ENCODE measurements around the gene SCAF1.
"Not testable (repeated sequence)": the region's sequence is repeated elsewhere in the genome, so short reads cannot be mapped to it uniquely, and the experiment has no call there.

Gene SCAF1

DNA sequence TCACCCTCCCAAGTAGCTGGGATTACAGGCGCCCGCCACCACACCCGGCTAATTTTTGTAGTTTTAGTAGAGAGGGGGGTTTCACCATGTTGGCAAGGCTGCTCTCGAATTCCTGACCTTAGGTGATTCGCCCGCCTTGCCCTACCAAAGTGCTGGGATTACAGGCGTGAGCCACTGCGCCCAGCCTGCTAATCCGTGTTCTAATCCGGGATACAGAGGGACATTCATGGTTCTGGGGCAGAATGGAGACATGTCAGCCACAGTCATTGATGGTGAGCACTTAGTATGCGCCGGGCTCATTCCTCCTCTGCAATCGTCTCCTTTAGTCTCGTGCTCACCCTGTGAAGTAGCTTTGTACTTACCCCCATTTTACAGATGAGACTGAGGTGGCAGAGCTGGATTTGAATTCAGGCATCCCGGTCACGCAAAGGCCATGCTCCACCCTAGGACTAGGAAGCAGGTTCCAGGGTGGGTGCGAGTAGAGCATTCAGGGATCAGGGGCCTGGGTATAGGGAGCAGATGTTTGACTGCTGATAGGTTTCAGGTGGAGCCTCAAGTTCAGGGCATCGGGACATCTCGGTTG is 10.3 kb upstream of the SCAF1 start:
- no peak for DNase-seq (ENCODE audit: low spot score in 2 of 2)
- H3K4me3 Mint-ChIP-seq, result no peak overlapping the region
- no peak for ATAC-seq (ENCODE audit: low read depth)
- peaks cover 8% of the 10 kb centered on the region for H3K36me3 Mint-ChIP-seq
- H3K4me1 Mint-ChIP-seq, result peaks cover 6% of the 10 kb centered on the region
- no peak overlapping the region for H3K27ac Mint-ChIP-seq
- H3K27me3 Mint-ChIP-seq, result no peaks in the 10 kb centered on the region
- H3K9me3 Mint-ChIP-seq, result no peaks in the 10 kb centered on the region

DNA sequence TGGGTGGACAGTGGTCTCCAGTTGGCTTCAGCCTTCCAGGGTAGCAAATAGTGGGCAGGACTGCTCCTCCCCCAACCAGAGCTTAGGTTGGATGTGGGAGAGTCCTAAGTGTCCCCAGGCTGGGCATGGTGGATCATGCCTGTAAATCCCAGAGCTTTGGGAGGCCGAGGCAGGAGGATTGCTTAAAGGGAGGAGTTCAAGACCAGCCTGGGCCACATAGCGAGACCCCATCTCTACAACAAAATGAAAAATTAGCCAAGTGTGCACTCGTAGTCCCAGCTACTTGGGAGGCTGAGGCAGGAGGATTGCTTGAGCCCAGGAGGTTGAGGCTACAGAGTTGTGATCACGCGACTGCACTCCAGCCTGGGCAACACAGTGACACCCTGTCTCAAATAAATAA is 9.4 kb upstream of the SCAF1 start:
- peaks cover 8% of the 10 kb centered on the region for H3K4me1 Mint-ChIP-seq
- no peak for ATAC-seq (ENCODE audit: low read depth)

DNA sequence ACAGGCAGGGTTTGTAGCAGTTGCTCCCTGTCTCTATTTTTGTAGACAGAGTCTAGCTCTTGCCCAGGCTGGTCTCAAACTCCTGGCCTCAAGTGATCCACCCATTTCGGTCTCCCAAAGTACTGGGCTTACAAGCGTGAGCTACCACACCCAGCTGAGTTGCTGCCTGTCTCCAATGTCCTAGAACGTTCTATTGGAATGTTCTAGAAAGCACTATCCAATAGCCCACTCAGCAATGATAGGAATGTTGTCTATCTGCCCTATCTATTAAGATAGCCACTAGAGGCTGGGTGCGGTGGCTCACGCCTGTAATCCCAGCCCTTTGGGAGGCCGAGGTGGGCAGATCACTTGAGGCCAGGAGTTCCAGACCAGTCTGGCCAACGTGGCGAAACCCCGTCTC is 8.7 kb upstream of the SCAF1 start:
- H3K36me3 Mint-ChIP-seq; H3K27ac Mint-ChIP-seq; H3K4me3 Mint-ChIP-seq; ATAC-seq (ENCODE audit: low read depth); H3K27me3 Mint-ChIP-seq; H3K9me3 Mint-ChIP-seq; DNase-seq (ENCODE audit: low spot score in 2 of 2): not testable (repeated sequence)
- peaks cover 13% of the 10 kb centered on the region for H3K4me1 Mint-ChIP-seq

More for the DNA sequence above, 9.4 kb upstream of the SCAF1 start:
- Mint-ChIP-seq H3K27me3 (no peaks in the 10 kb centered on the region), H3K4me3 (no peak overlapping the region), H3K9me3 (no peaks in the 10 kb centered on the region), H3K27ac (no peak overlapping the region), H3K36me3 (peaks cover 3% of the 10 kb centered on the region)
- no peak for DNase-seq (ENCODE audit: low spot score in 2 of 2)

DNA sequence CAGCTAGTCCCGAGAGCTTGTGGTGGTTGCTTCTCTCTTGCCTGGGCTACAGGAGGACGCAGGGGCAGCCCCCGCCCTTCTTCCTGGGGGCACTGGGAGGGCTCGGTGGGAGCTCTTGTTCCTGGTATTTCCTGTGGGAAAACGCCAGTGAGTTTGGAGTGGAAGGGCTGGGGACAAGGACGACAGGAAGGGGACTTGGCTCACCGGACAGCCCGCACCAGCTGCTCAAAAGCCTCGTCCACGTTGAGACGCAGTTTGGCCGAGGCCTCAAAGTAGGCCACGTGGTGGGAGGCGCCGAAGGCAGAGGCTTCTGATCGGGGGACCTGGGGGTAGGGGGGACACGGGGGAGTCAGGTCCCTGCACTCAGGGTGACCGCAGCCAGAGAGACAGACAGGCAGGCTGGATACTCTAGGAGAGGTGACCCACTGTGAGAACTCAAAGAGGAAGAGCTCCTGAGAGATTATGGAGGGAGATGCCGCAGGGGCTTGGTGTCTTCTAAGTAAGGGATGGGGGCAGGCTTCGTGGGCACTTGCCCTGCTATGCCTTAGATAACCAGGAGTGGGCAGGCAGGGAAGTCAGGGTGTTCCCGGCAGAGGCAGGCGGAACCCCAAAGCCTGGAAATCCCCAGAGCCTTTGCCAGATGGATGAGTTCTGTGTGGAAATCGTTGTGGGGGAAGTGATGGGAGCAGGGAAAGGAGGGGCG is 6.3 kb upstream of the SCAF1 start:
- Mint-ChIP-seq H3K4me3 (no peak overlapping the region), H3K27ac (peak overlapping the region; percentile 31), H3K27me3 (no peaks in the 10 kb centered on the region), H3K4me1 (peaks cover 20% of the 10 kb centered on the region), H3K36me3 (no peaks in the 10 kb centered on the region), H3K9me3 (no peaks in the 10 kb centered on the region)
- ATAC-seq (ENCODE audit: low read depth), result no peak
- DNase-seq (ENCODE audit: low spot score in 2 of 2), result no peak

DNA sequence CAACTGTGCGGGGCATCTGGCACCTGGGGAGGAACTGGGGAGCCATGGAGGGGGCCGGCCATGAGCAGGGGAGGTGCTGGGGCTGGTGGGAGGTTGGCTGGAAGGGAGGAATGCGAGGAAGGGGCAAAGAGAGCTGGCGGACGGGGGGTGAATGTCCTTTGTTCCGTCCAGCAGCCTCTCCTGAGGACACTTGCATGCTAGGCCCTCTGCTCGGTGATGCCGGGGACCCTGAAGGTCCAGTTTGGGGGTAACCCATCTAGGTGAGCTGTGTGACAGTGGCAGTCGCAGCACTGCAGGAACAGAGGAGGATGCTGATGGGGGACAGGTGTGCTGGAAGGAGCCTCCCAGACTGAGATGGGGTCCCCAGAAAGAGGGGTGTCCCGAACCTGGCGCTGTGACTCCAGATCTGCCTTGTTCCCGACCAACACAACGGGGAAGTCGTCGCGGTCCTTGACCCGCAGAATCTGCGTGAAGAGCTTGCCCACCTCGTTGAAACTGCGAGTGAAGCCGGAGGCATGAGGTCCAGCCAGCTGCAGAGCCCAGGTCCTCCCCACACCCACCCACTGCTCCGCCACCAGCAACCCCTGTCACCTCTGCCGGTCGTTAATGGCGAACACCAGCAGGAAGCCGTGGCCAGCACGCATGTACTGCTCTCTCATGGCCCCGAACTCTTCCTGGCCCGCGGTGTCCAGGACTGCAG is 5.6 kb upstream of the SCAF1 start:
- no peak for ATAC-seq (ENCODE audit: low read depth)
- Mint-ChIP-seq H3K9me3 (no peaks in the 10 kb centered on the region), H3K4me1 (peaks cover 24% of the 10 kb centered on the region), H3K4me3 (no peak overlapping the region), H3K27me3 (no peaks in the 10 kb centered on the region), H3K27ac (no peak overlapping the region), H3K36me3 (no peaks in the 10 kb centered on the region)
- no peak for DNase-seq (ENCODE audit: low spot score in 2 of 2)

DNA sequence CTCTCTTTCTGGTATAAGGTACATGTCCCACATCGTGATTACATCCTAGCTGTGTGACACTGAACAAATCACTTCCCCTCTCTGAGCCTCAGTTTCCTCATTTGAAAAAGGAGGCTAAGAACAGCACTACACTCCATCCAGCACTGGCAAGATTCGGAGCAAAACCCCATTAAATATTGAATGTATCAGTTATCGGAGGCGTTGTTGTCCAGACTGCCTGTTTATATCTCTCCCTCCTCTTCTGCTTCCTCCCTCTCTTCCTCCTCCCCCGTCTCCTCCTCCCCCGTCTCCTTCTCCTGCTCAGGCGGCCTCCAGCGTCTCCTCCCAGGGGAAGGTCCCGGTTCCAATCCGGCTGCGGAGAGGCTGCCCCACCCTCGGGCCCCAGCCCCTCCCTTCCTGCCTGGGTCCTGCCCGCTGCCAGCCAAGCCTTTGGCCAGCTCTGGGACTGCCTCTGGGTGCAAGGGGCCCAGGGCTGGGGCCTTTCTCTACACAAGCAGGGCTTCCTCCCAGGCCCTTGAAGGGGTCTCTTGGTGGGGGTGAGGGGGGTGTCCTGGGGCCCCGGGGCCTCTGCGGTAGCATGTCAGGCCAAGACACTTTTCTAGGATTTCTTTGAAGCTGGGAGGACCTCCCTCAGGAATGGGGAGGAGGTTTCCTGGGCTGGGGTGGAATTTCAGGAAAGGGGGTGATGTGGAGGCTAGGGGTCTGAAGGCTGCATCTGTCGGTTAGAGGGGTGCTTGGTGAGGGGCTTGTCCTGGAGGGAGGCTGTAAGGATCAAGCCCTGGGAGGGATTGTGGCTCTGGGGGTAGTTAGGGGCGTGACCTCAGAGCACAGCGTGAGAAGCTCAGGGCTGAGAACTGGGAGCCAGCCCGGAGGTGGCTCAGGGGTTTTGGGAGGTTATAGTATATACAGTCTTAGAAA is 3.9 kb upstream of the SCAF1 start:
- DNase-seq (ENCODE audit: low spot score in 2 of 2) (peak in 1 of 2 donors; percentile 18), ATAC-seq (ENCODE audit: low read depth) (no peak)
- no peaks in the 10 kb centered on the region for H3K9me3 Mint-ChIP-seq
- H3K27ac Mint-ChIP-seq, result peak overlapping the region; percentile 25
- H3K36me3 Mint-ChIP-seq, result no peaks in the 10 kb centered on the region
- H3K27me3 Mint-ChIP-seq, result no peaks in the 10 kb centered on the region
- H3K4me3 Mint-ChIP-seq, result peak overlapping the region; percentile 46
- H3K4me1 Mint-ChIP-seq, result peaks cover 30% of the 10 kb centered on the region

DNA sequence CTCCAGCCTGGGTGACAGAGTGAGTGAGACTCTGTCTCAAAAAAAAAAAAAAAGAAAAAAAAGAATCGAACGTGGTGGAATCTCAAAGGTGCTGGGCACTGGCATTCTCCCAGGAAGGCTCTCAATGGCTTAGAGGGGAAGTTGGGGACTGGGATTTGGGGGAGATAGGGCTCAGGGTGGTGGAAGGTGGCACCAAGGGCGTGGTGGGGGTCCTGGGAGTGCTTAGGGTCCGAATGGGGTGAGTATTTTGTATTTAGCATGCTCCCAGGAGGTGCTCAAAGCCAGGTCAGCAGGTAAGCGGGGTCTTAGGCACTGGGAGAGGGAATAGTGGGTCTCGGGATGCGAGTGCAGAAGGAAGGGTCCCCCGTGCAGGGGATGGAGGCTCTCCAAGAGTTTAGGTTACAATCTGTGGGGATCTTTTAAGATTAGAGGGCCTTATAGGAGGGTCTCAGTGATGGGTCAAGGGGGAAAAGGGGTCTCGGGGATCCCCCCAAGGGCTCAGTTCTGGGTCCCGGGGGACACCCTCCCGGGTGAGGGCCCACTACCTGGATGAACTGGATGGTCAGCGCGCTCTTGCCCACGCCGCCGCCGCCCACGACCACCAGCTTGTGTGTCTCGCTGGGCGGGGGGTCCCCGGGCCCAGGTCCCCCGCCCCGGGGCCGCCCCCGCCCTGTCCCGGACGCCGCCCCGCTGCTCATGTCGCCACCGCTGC is 2.5 kb upstream of the SCAF1 start:
- H3K4me3 Mint-ChIP-seq, result peak overlapping the region; percentile 92
- peaks cover 4% of the 10 kb centered on the region for H3K36me3 Mint-ChIP-seq
- peak in 1 of 2 donors; percentile 21 for DNase-seq (ENCODE audit: low spot score in 2 of 2)

DNA sequence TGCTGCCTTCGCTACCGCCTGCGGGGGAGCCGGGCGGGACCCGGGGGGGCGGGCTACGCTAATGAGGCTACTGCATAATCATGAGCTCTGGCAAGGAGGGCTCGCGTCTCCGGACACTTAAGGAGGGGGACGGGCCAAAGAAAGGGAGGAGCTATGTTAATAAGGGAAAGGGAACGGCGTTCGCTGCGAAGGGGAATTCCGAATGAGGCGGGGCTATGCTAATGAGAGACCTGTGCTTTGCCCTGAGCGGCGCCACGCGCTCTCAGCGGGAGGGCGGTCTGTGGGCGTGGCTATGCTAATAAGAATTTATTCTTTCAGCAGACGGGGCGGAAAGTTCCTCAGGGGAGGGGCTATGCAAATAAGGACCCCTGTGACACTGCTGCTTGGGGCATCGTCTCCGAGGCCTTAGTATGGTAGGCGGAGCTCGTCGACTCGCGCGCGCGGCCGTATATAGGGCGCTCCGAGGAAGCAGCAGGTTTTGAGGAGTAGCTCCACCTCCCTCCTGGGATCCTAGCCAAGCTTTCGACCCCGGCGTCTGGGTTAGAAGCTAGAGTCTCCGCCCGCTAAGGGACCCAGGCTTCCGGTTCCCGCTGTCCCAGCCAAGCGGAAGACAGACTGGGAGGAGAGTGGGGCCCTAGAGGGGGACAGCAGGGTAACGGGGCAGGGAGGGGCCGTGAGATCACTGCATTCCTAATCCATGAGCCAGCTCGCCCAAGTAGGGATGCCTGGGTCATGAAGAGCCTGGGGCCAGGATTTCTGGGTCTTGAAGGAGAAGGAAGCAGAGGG is 1.7 kb upstream of the SCAF1 start, which contains the start of gene RRAS:
Gene RRAS (minus strand): TSS at position 31 of the 786 bp plus-strand sequence. CDS start 45 bp downstream, outside the sequence.
- ATAC-seq (ENCODE audit: low read depth) (peak; percentile 65), DNase-seq (ENCODE audit: low spot score in 2 of 2) (peak; percentile 97 to 100)
- Mint-ChIP-seq H3K9me3 (no peaks in the 10 kb centered on the region), H3K27ac (peak within 1 kb of the TSS; percentile 98), H3K36me3 (peaks cover 5% of the 10 kb centered on the region), H3K27me3 (no peaks in the 10 kb centered on the region), H3K4me1 (peaks cover 42% of the 10 kb centered on the region), H3K4me3 (peak within 1 kb of the TSS; percentile 92)

More for the DNA sequence above, 2.5 kb upstream of the SCAF1 start:
- H3K27ac Mint-ChIP-seq, result peak overlapping the region; percentile 98
- no peak for ATAC-seq (ENCODE audit: low read depth)
- H3K4me1 Mint-ChIP-seq, result peaks cover 39% of the 10 kb centered on the region
- H3K9me3 Mint-ChIP-seq, result no peaks in the 10 kb centered on the region
- no peaks in the 10 kb centered on the region for H3K27me3 Mint-ChIP-seq

DNA sequence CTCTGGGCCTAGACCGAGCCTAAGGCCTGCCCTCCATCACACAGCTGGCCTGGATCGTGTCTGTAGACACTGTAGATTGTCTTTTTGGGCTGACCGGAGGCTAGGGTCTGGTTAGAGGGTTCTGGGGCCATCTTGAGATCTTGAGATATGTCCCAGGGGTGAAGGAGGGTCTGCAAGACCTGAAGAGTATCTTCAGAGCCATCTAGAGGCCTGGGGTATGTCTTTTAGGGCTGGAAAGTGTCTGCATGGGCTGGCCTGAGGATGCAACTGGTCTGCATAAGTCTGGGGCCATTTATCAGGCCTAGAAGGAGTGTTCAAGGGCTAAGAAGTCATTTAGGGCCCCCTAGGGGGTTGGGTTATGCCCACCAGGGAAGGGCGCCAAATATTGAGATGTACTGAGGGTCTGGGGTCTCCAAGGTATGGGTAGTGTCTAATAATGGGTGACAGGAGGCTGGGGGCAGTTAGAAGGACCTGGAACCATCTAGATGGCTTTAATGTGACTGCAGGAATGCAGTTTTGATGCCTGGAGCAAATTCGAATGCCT is 555 bp downstream of the SCAF1 start:
- Mint-ChIP-seq H3K9me3 (no peaks in the 10 kb centered on the region), H3K27me3 (no peaks in the 10 kb centered on the region), H3K4me1 (peaks cover 43% of the 10 kb centered on the region), H3K36me3 (peaks cover 11% of the 10 kb centered on the region), H3K27ac (peak overlapping the region; percentile 98), H3K4me3 (peak overlapping the region; percentile 92)
- no peak for ATAC-seq (ENCODE audit: low read depth)
- DNase-seq (ENCODE audit: low spot score in 2 of 2), result peak in 1 of 2 donors; percentile 25

DNA sequence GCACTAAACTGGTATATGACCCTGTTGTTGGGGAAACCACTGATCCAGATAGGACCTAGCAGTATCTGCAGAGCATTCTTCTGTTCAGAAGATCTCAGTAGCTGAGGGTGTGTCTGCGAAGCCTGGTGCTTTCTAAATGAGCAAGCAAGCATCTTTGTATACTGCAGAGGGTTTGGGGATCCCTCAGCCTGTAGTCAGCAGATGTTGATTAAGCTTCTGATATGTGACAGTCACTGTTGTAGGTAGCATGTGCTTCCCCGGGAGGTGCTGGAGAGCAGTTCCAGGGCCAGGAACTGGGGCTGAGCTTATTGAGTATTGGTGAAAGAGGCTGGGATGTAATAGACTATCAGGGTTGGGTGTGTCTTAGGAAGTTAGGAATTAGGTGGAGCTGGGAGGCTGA is 1.5 kb downstream of the SCAF1 start:
- DNase-seq (ENCODE audit: low spot score in 2 of 2) (no peak), ATAC-seq (ENCODE audit: low read depth) (no peak)
- H3K4me3 Mint-ChIP-seq, result no peak overlapping the region
- H3K9me3 Mint-ChIP-seq, result no peaks in the 10 kb centered on the region
- no peak overlapping the region for H3K27ac Mint-ChIP-seq
- peaks cover 11% of the 10 kb centered on the region for H3K36me3 Mint-ChIP-seq
- H3K27me3 Mint-ChIP-seq, result no peaks in the 10 kb centered on the region
- H3K4me1 Mint-ChIP-seq, result peaks cover 37% of the 10 kb centered on the region

DNA sequence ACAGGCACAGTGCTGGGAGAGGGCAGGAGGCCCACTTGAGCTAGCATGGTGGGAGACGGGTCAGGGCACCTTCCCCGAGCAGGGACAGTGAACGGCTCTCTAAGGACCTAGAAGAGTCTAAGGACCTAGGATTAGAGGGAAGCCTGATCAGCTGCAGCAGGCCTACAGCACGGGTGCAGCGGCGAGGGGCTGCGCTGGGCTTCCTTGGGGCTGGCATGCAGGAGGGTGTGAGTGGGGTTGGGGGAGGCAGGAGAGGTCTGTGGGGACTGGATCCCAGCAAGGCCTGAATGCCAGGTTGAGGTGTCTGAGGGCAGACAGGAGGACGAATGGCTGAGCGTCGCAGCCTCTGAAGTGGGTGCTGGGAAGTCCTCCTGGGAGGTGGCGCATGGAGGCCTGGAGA is 3.6 kb downstream of the SCAF1 start:
- Mint-ChIP-seq H3K4me1 (peaks cover 30% of the 10 kb centered on the region), H3K4me3 (no peak overlapping the region), H3K36me3 (peaks cover 11% of the 10 kb centered on the region), H3K27me3 (no peaks in the 10 kb centered on the region), H3K27ac (no peak overlapping the region), H3K9me3 (no peaks in the 10 kb centered on the region)
- DNase-seq (ENCODE audit: low spot score in 2 of 2), result no peak
- no peak for ATAC-seq (ENCODE audit: low read depth)

DNA sequence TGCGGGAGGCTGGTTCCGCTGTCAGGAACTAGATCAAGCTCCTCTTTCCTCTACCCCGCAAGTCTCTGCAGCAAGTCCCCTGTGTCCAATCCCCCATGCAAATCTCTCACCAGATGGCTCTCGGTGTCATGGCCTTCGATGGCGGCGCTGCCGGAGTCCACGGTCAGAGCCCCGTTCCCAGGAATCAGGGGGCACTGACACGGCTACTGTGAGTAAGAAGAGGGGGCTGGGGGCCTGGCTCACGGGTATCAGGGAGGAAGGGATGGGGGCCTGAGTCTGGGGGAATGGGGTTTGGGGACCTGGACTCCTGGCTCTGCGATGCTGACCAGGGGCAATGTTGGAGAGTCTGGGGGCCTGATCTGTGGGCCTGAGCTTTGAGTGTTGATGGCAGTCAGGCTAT is 4.0 kb downstream of the SCAF1 start:
- ATAC-seq (ENCODE audit: low read depth) (no peak), DNase-seq (ENCODE audit: low spot score in 2 of 2) (no peak)
- Mint-ChIP-seq H3K36me3 (peaks cover 12% of the 10 kb centered on the region), H3K27ac (no peak overlapping the region), H3K27me3 (no peaks in the 10 kb centered on the region), H3K4me1 (peaks cover 26% of the 10 kb centered on the region), H3K4me3 (no peak overlapping the region), H3K9me3 (no peaks in the 10 kb centered on the region)
